DOHH2 (cell line): Measurements from ENCODE around the gene UFD1.

Experiments
- H3F3A ChIP-seq: fragments of 200-600 bp; sonication (generic), shearing (Covaris generic); 2 replicates; pipeline ENCODE4 v1.6.0; 2016; ENCODE audit warnings: antibody characterized with exemption, mild to moderate bottlenecking; ENCODE audit not compliant: control insufficient read depth, insufficient read depth
- H3K27ac ChIP-seq: fragments of 200-600 bp; sonication (generic); 2 replicates; pipeline ENCODE4 v1.5.1; 2014; ENCODE audit warnings: low read depth, mild to moderate bottlenecking, low read length, moderate library complexity
- H3K27me3 ChIP-seq: fragments of 200-600 bp; sonication (generic); 2 replicates; pipeline ENCODE4 v1.6.1; 2014; ENCODE audit warnings: mild to moderate bottlenecking, low read length, mixed read lengths; ENCODE audit not compliant: control insufficient read depth
- H3K36me3 ChIP-seq: fragments of 200-600 bp; sonication (generic); 2 replicates; pipeline ENCODE4 v1.6.1; 2014; ENCODE audit warnings: mild to moderate bottlenecking, low read length, moderate library complexity, mixed read lengths; ENCODE audit not compliant: control insufficient read depth
- H3K4me1 ChIP-seq: fragments of 200-600 bp; sonication (generic); 2 replicates; pipeline ENCODE4 v1.6.1; 2014; ENCODE audit warnings: mild to moderate bottlenecking, low read length, mixed read lengths; ENCODE audit not compliant: control insufficient read depth
- H3K4me2 ChIP-seq: fragments of 200-600 bp; sonication (generic); 2 replicates; pipeline ENCODE4 v1.6.0; 2014; ENCODE audit warnings: mild to moderate bottlenecking, low read length, moderate library complexity
- H3K4me3 ChIP-seq: fragments of 200-600 bp; sonication (generic); 2 replicates; pipeline ENCODE4 v1.5.1; 2014; ENCODE audit warnings: mild to moderate bottlenecking, low read length, mixed read lengths
- H3K79me2 ChIP-seq: fragments of 200-600 bp; sonication (generic); 2 replicates; pipeline ENCODE4 v1.6.1; 2014; ENCODE audit warnings: mild to moderate bottlenecking, low read length, mixed read lengths; ENCODE audit not compliant: control insufficient read depth
- H3K9me2 ChIP-seq: fragments of 200-600 bp; sonication (generic); replicated peaks from 2 replicates; pipeline ENCODE4 v1.6.1; 2014; ENCODE audit warnings: mild to moderate bottlenecking, low read length, mixed read lengths; ENCODE audit not compliant: control insufficient read depth
- H3K9me3 ChIP-seq: fragments of 200-600 bp; sonication (generic); 2 replicates; pipeline ENCODE4 v1.6.1; 2014; ENCODE audit warnings: antibody characterized with exemption, low read length, mixed read lengths; ENCODE audit not compliant: control insufficient read depth, insufficient read depth
- H4K20me1 ChIP-seq: fragments of 200-600 bp; sonication (generic); 2 replicates; pipeline ENCODE4 v1.6.0; 2014; ENCODE audit warnings: low read depth, mild to moderate bottlenecking, antibody characterized with exemption, low read length, moderate library complexity; ENCODE audit not compliant: control insufficient read depth, insufficient read depth
- CTCF ChIP-seq: fragments of 200-600 bp; sonication (generic); IDR thresholded peaks from one replicate; pipeline ENCODE4 v1.5.1; 2014; ENCODE audit warnings: antibody characterized with exemption, mild to moderate bottlenecking, low read depth, low read length; ENCODE audit not compliant: poor library complexity, severe bottlenecking
- EZH2phosphoT487 ChIP-seq: fragments of 200-600 bp; sonication (generic); IDR thresholded peaks from 2 replicates; pipeline ENCODE4 v1.6.1; 2017; ENCODE audit warnings: borderline replicate concordance, mild to moderate bottlenecking, antibody characterized with exemption, low read length, moderate library complexity, mixed read lengths

Gene UFD1

GRCh38 chr22:19478901-19479354, at the start of gene UFD1:
Gene UFD1, minus strand, starts transcription at chr22:19479193. Its CDS starts 108 bp downstream, at chr22:19479085.
- H3K27ac ChIP-seq = peak within 1 kb of the TSS; percentile 82
- H3F3A ChIP-seq = no peaks in the 10 kb centered on the region
- no peaks in the 10 kb centered on the region for H3K9me2 ChIP-seq
- H4K20me1 ChIP-seq = peaks cover 17% of the 10 kb centered on the region; the same call in 1 of the 2 replicates
- TF ChIP-seq CTCF = no peak
- TF ChIP-seq EZH2phosphoT487 = no peak
- no peaks in the 10 kb centered on the region for H3K9me3 ChIP-seq
- peak within 1 kb of the TSS; percentile 90 for H3K4me2 ChIP-seq
- no peaks in the 10 kb centered on the region for H3K27me3 ChIP-seq
- peaks cover 79% of the 10 kb centered on the region for H3K79me2 ChIP-seq
- peaks cover 19% of the 10 kb centered on the region for H3K4me1 ChIP-seq
- peak within 1 kb of the TSS; percentile 99 for H3K4me3 ChIP-seq
- peaks cover 62% of the 10 kb centered on the region for H3K36me3 ChIP-seq

GRCh38 chr22:19527861-19528417, 48.9 kb upstream of the UFD1 start:
- H3K27ac ChIP-seq = no peak overlapping the region
- H3K9me2 ChIP-seq = no peaks in the 10 kb centered on the region
- H3K4me2 ChIP-seq = no peak overlapping the region
- no peaks in the 10 kb centered on the region for H3K27me3 ChIP-seq
- TF ChIP-seq CTCF (no peak), EZH2phosphoT487 (no peak)
- H3K4me1 ChIP-seq = no peaks in the 10 kb centered on the region
- no peaks in the 10 kb centered on the region for H3F3A ChIP-seq
- H3K79me2 ChIP-seq = no peaks in the 10 kb centered on the region
- H3K4me3 ChIP-seq = no peak overlapping the region
- H3K9me3 ChIP-seq = no peaks in the 10 kb centered on the region
- no peaks in the 10 kb centered on the region for H3K36me3 ChIP-seq
- H4K20me1 ChIP-seq = no peaks in the 10 kb centered on the region

GRCh38 chr22:19527321-19527721, 48.3 kb upstream of the UFD1 start:
- no peak overlapping the region for H3K27ac ChIP-seq
- no peaks in the 10 kb centered on the region for H3K27me3 ChIP-seq
- no peaks in the 10 kb centered on the region for H3K4me1 ChIP-seq
- H3F3A ChIP-seq = no peaks in the 10 kb centered on the region
- TF ChIP-seq CTCF (no peak), EZH2phosphoT487 (no peak)
- no peaks in the 10 kb centered on the region for H3K36me3 ChIP-seq
- no peaks in the 10 kb centered on the region for H3K9me3 ChIP-seq
- no peak overlapping the region for H3K4me2 ChIP-seq
- no peaks in the 10 kb centered on the region for H3K9me2 ChIP-seq
- H3K79me2 ChIP-seq = no peaks in the 10 kb centered on the region
- no peaks in the 10 kb centered on the region for H4K20me1 ChIP-seq
- no peak overlapping the region for H3K4me3 ChIP-seq
